Peyer's patch (tissue), 4 donors: ENCODE measurements around the gene ALDOB. TPM values are rescaled to one million over a fixed set of nuclear protein-coding genes. Genes with fewer than 3 reads are reported as not detected.

Experiments used
- DNase-seq, 3 donors: peaks; one replicate each; pipeline ENCODE4 v3.0.0-alpha.2; 2017 to 2019
- H3K27ac ChIP-seq, 4 donors: fragments of 200-600 bp; sonication (generic); one replicate each; pipeline ENCODE4 v1.5.1; 2016 to 2019
- H3K27me3 ChIP-seq, 2 donors: fragments of 200-600 bp; sonication (generic); one replicate each; pipeline ENCODE4 v1.5.1; 2019
- H3K36me3 ChIP-seq, 3 donors: fragments of 200-600 bp; sonication (generic); one replicate each; pipeline ENCODE4 v1.5.1; 2016 to 2019
- H3K4me1 ChIP-seq, 4 donors: fragments of 200-600 bp; sonication (generic); one replicate each; pipeline ENCODE4 v1.5.1; 2016 to 2019
- H3K4me3 ChIP-seq, 4 donors: fragments of 200-600 bp; sonication (generic); 1 replicate in 3 of 4; 2 replicates in 1 of 4; pipeline ENCODE4 v1.5.1; 2016 to 2019; ENCODE audit warnings: mild to moderate bottlenecking in 1 of 4
- H3K9me3 ChIP-seq, 4 donors: fragments of 200-600 bp; sonication (generic); one replicate each; pipeline ENCODE4 v1.5.1; 2016 to 2019; ENCODE audit warnings: mild to moderate bottlenecking in 1 of 4
- POLR2A ChIP-seq, 2 donors: fragments of 450-650 bp; IDR thresholded peaks; one replicate each; pipeline ENCODE4 v1.5.1; 2017; ENCODE audit warnings: antibody characterized with exemption in 2 of 2, mild to moderate bottlenecking in 2 of 2, moderate library complexity in 2 of 2
- total RNA-seq, 4 donors: library from RNA; depleted of rRNA; stranded (reverse); fragments of >200 nt; gene quantifications; one replicate each; pipeline ENCODE4 v1.1.0, GENCODE V29; 2016
- TF ChIP-seq, protein P1 (sequence below), 6 experiments: fragments of 450-650 bp in 4 of 6; fragments of 200-600 bp in 2 of 6; sonication (generic) in 1 of 6; IDR thresholded peaks; one replicate each; pipeline ENCODE4 v1.5.1; 2017 to 2019; ENCODE audit warnings: antibody characterized with exemption in 6 of 6, mild to moderate bottlenecking in 3 of 6, moderate library complexity in 1 of 6

Gene ALDOB
- total RNA-seq, 4 donors from 2014 or later, result 852 to 11,538 (median 10,067) TPM

DNA sequence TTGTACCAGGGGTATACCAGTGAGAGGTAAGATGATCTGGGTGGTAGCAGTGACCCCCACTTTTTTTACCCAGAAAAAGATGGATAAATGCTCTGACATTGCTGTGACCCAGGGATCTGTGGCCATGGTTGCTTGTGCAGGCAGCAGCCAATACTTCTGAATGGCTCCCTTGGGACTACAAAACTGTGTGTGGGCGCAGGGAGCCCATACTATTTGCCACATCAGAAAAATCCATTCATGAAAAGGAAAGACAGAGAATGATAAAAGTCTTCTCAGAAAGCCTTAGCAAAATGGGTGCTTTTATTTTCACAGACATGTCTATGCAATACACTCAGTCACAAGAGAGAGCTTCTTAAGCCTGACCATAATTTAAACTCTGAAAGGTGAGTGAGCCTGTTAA lies 37.3 kb upstream of the ALDOB start:
- H3K9me3 ChIP-seq, result no peaks in the 10 kb centered on the region
- no peaks in the 10 kb centered on the region for H3K4me1 ChIP-seq
- H3K4me3 ChIP-seq, result no peak overlapping the region
- TF ChIP-seq POLR2A (IDR thresholded peaks at IDR 0.05), result no peak
- TF ChIP-seq, protein P1, sequence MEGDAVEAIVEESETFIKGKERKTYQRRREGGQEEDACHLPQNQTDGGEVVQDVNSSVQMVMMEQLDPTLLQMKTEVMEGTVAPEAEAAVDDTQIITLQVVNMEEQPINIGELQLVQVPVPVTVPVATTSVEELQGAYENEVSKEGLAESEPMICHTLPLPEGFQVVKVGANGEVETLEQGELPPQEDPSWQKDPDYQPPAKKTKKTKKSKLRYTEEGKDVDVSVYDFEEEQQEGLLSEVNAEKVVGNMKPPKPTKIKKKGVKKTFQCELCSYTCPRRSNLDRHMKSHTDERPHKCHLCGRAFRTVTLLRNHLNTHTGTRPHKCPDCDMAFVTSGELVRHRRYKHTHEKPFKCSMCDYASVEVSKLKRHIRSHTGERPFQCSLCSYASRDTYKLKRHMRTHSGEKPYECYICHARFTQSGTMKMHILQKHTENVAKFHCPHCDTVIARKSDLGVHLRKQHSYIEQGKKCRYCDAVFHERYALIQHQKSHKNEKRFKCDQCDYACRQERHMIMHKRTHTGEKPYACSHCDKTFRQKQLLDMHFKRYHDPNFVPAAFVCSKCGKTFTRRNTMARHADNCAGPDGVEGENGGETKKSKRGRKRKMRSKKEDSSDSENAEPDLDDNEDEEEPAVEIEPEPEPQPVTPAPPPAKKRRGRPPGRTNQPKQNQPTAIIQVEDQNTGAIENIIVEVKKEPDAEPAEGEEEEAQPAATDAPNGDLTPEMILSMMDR (IDR thresholded peaks at IDR 0.05), result no peak
- H3K36me3 ChIP-seq, result peaks cover 0 to 22% (median 0%) of the 10 kb centered on the region in 3 donors
- H3K27ac ChIP-seq, result no peak overlapping the region
- DNase-seq, result no peak
- no peaks in the 10 kb centered on the region for H3K27me3 ChIP-seq

GRCh38 chr9:101470929-101471328 lies 35.4 kb upstream of the ALDOB start:
- no peak for DNase-seq
- peaks cover 0 to 13% (median 0%) of the 10 kb centered on the region in 3 donors for H3K36me3 ChIP-seq
- no peaks in the 10 kb centered on the region for H3K9me3 ChIP-seq
- no peaks in the 10 kb centered on the region for H3K4me1 ChIP-seq
- H3K27me3 ChIP-seq, result no peaks in the 10 kb centered on the region
- no peak overlapping the region for H3K27ac ChIP-seq
- H3K4me3 ChIP-seq, result no peak overlapping the region
- TF ChIP-seq, protein P1 (IDR thresholded peaks at IDR 0.05), result no peak
- TF ChIP-seq POLR2A (IDR thresholded peaks at IDR 0.05), result no peak

DNA sequence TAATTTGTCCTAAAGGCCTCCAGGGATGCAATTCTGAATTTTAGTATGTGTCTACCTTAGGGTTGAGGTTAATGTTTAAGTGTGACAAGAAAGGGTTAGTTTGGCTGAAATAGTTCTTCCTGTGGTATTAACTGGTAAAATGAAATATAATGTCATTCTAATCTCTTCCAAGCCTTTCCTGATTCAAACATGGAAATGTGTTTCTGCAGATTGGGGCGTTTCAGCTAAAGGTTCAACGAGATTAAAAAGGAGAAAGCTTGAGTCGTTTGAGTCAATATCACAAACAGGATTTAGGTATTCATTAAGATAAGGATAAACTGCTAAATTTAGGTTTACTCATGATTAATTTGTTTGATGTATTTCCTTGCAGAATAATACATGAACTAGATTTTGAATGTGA lies 34.4 kb upstream of the ALDOB start:
- Histone ChIP-seq H3K27ac (no peak overlapping the region), H3K4me3 (no peak overlapping the region), H3K9me3 (no peaks in the 10 kb centered on the region), H3K27me3 (no peaks in the 10 kb centered on the region), H3K36me3 (peaks cover 0 to 4% (median 0%) of the 10 kb centered on the region in 3 donors), H3K4me1 (no peaks in the 10 kb centered on the region)
- TF ChIP-seq POLR2A (IDR thresholded peaks at IDR 0.05), result no peak
- TF ChIP-seq, protein P1 (IDR thresholded peaks at IDR 0.05), result no peak
- no peak for DNase-seq

- Histone ChIP-seq H3K4me3 (no peak overlapping the region), H3K36me3 (peaks cover 0 to 3% (median 0%) of the 10 kb centered on the region in 3 donors), H3K9me3 (no peaks in the 10 kb centered on the region), H3K4me1 (no peaks in the 10 kb centered on the region), H3K27ac (no peak overlapping the region), H3K27me3 (no peaks in the 10 kb centered on the region)
- TF ChIP-seq, protein P1 (IDR thresholded peaks at IDR 0.05), result no peak
- TF ChIP-seq POLR2A (IDR thresholded peaks at IDR 0.05), result no peak
- DNase-seq, result no peak
Observed at GRCh38 chr9:101469026-101469425, 33.5 kb upstream of the ALDOB start.

- no peak overlapping the region for H3K27ac ChIP-seq
- no peaks in the 10 kb centered on the region for H3K27me3 ChIP-seq
- H3K9me3 ChIP-seq, result no peaks in the 10 kb centered on the region
- no peaks in the 10 kb centered on the region for H3K4me1 ChIP-seq
- H3K4me3 ChIP-seq, result no peak overlapping the region
- TF ChIP-seq POLR2A (IDR thresholded peaks at IDR 0.05), result no peak
- TF ChIP-seq, protein P1 (IDR thresholded peaks at IDR 0.05), result no peak
- no peak for DNase-seq
- H3K36me3 ChIP-seq, result no peaks in the 10 kb centered on the region
Observed at GRCh38 chr9:101468116-101468515, 32.5 kb upstream of the ALDOB start.

GRCh38 chr9:101467690-101468089 lies 32.1 kb upstream of the ALDOB start:
- TF ChIP-seq, protein P1 (IDR thresholded peaks at IDR 0.05), result no peak
- no peak for TF ChIP-seq POLR2A (IDR thresholded peaks at IDR 0.05)
- no peaks in the 10 kb centered on the region for H3K36me3 ChIP-seq
- no peaks in the 10 kb centered on the region for H3K4me1 ChIP-seq
- H3K4me3 ChIP-seq, result no peak overlapping the region
- H3K27ac ChIP-seq, result no peak overlapping the region
- no peaks in the 10 kb centered on the region for H3K9me3 ChIP-seq
- no peak for DNase-seq
- no peaks in the 10 kb centered on the region for H3K27me3 ChIP-seq
